HepG2 (cell line): ENCODE data around the gene PCDHA12. TPM values are rescaled to one million over a fixed set of nuclear protein-coding genes. Genes with fewer than 3 reads are reported as not detected.

Experiments
- ATAC-seq: fragments of 200-7000 bp; cut with Tn5 transposase; 3 replicates; pipeline ENCODE4 v1.9.1; 2020; ENCODE audit warnings: mild to moderate bottlenecking, moderate library complexity
- BruUV-seq: library from RNA; stranded (reverse); fragments of 400-500 nt; replicated peaks from 2 replicates; lab custom pipeline; 2021; lab: Mats Ljungman, UMichigan
- CTCF ChIA-PET: fragments of 300-600 bp; formaldehyde crosslinking; extraction: SDS; loops from one replicate; lab custom pipeline; 2021; ENCODE audit warnings: low total read pairs, inconsistent platforms, low intra/inter-chr PET ratio; lab: Yijun Ruan, JAX
- POLR2A ChIA-PET: fragments of 350-600 bp; sonication (Branson Sonifier 250); formaldehyde crosslinking; loops from one replicate; lab custom pipeline; 2020; ENCODE audit warnings: antibody characterized with exemption, inconsistent platforms; lab: Yijun Ruan, JAX
- DNase-seq: peaks from one replicate; pipeline ENCODE4 v3.0.0-alpha.2; 2015; ENCODE audit warnings: low spot score
- FAIRE-seq: peaks from 3 replicates; lab custom pipeline; 2011; peaks lifted over from hg19 to GRCh38; lab: Jason Lieb, UNC
- H2AFZ ChIP-seq: one replicate; pipeline ENCODE4 v1.6.1; 2011; ENCODE audit warnings: low read length, inconsistent platforms
- H3K27ac ChIP-seq: fragments of 300-600 bp; 3 replicates; pipeline ENCODE4 v1.8.0; 2011; ENCODE audit warnings: mixed run types, mild to moderate bottlenecking, mixed read lengths, low read length, inconsistent platforms; ENCODE audit not compliant: insufficient read depth; ENCODE audit errors: extremely low read length
- H3K27me3 ChIP-seq, 2 experiments: fragments of 200-600 bp in 1 of 2; 2 replicates in 1 of 2; 3 replicates in 1 of 2; pipeline versions ENCODE4 v1.6.0 to v1.8.0; 2011; ENCODE audit warnings: low read length in 2 of 2, mild to moderate bottlenecking in 2 of 2, moderate library complexity in 2 of 2, inconsistent platforms in 1 of 2; ENCODE audit not compliant: insufficient read depth in 2 of 2, control insufficient read depth in 1 of 2
- H3K36me3 ChIP-seq, 2 experiments: fragments of 200-600 bp in 1 of 2; replicated peaks in 1 of 2; 2 replicates in 1 of 2; 3 replicates in 1 of 2; pipeline versions ENCODE4 v1.5.1 to v1.8.0; 2011; ENCODE audit warnings: low read length in 2 of 2, inconsistent platforms in 1 of 2; ENCODE audit not compliant: insufficient read depth in 2 of 2, control insufficient read depth in 1 of 2
- H3K4me1 ChIP-seq: 2 replicates; pipeline ENCODE4 v1.5.1; 2012; ENCODE audit warnings: low read length, inconsistent platforms; ENCODE audit not compliant: insufficient read depth
- H3K4me2 ChIP-seq: 2 replicates; pipeline ENCODE4 v1.6.0; 2011; ENCODE audit warnings: low read depth, low read length, inconsistent platforms
- H3K4me3 ChIP-seq, 3 experiments: fragments of 200-600 bp in 1 of 3; sonication (generic), shearing (Covaris generic) in 1 of 3; replicated peaks in 1 of 3; 2 replicates each; pipeline ENCODE4 v1.5.1; 2011 to 2016; ENCODE audit warnings: low read length in 3 of 3, inconsistent platforms in 2 of 3, low read depth in 2 of 3, mild to moderate bottlenecking in 2 of 3, control low read depth in 1 of 3, mixed read lengths in 1 of 3; ENCODE audit not compliant: insufficient read depth in 1 of 3
- H3K79me2 ChIP-seq: one replicate; pipeline ENCODE4 v1.6.1; 2011; ENCODE audit warnings: low read length, inconsistent platforms; ENCODE audit not compliant: insufficient read depth
- H3K9ac ChIP-seq: 2 replicates; pipeline ENCODE4 v1.6.0; 2011; ENCODE audit warnings: mild to moderate bottlenecking, low read depth, low read length, inconsistent platforms; ENCODE audit not compliant: insufficient read depth
- H3K9me3 ChIP-seq: 2 replicates; pipeline ENCODE4 v1.5.1; 2012; ENCODE audit warnings: mild to moderate bottlenecking, low read length
- H4K20me1 ChIP-seq: 2 replicates; pipeline ENCODE4 v1.6.0; 2011; ENCODE audit warnings: inconsistent platforms, mild to moderate bottlenecking, low read length, moderate library complexity; ENCODE audit not compliant: insufficient read depth
- DMAP1 ChIP-seq: IDR thresholded peaks from 2 replicates; pipeline ENCODE4 v1.6.1; 2016
- FOXK1 ChIP-seq: sonication (generic); formaldehyde crosslinking; IDR thresholded peaks from 2 replicates; pipeline ENCODE4 v1.4.0; 2020; ENCODE audit warnings: low read depth, missing genetic modification reagents, borderline replicate concordance
- GFI1 ChIP-seq: sonication (generic); formaldehyde crosslinking; IDR thresholded peaks from 2 replicates; pipeline ENCODE4 v1.5.0; 2020; ENCODE audit warnings: missing genetic modification reagents, mild to moderate bottlenecking, borderline replicate concordance
- HMG20B ChIP-seq: conservative IDR thresholded peaks from 2 replicates; pipeline ENCODE4 v1.6.1; 2016; ENCODE audit warnings: missing genetic modification reagents, missing compliant biosample characterization
- KAT7 ChIP-seq: IDR thresholded peaks from 2 replicates; pipeline ENCODE4 v1.6.1; 2018; ENCODE audit warnings: borderline replicate concordance, missing compliant biosample characterization
- KLF16 ChIP-seq, 2 experiments: sonication (generic) in 1 of 2; formaldehyde crosslinking in 1 of 2; IDR thresholded peaks; 2 replicates each; pipeline versions ENCODE4 v1.6.1 to v1.8.0; 2016 to 2023; ENCODE audit warnings: missing genetic modification reagents in 2 of 2, missing compliant biosample characterization in 1 of 2
- PHF21A ChIP-seq: sonication (generic); formaldehyde crosslinking; IDR thresholded peaks from 2 replicates; pipeline ENCODE4 v1.5.0; 2020; ENCODE audit warnings: mild to moderate bottlenecking, missing genetic modification reagents
- TARDBP ChIP-seq: sonication (generic); formaldehyde crosslinking; IDR thresholded peaks from 2 replicates; pipeline ENCODE4 v1.8.0; 2022; ENCODE audit warnings: mild to moderate bottlenecking, missing genetic modification reagents
- TEAD2 ChIP-seq: sonication (generic); formaldehyde crosslinking; IDR thresholded peaks from 2 replicates; pipeline ENCODE4 v1.9.0; 2021; ENCODE audit warnings: missing genetic modification reagents
- WGBS: methylation state at CpG from one replicate; pipeline ENCODE4 v1.1.6; 2017; ENCODE audit warnings: low lambda C conversion rate; 5-methylcytosine and 5-hydroxymethylcytosine counted together
- in situ Hi-C: cut with HindIII; loops from 2 replicates; pipeline ENCODE4 v1.10.0; 2017; ENCODE audit warnings: low pct_unique_long_range_greater_than_20kb; ENCODE audit not compliant: extremely low pct_ligation_motif_present
- intact Hi-C: fragments of 100-400 bp; cut with micrococcal nuclease; formaldehyde crosslinking; loops from one replicate; pipeline ENCODE4 v1.10.0; 2022; ENCODE audit not compliant: unreplicated experiment
- polyA plus RNA-seq, 8 experiments: library from polyadenylated mRNA; depleted of rRNA in 3 of 8; stranded (reverse) in 7 of 8; unstranded in 1 of 8; fragments of >200 nt; fragmentation: Illumina TruSeq in 4 of 8; extraction: Trizol in 4 of 8; gene quantifications; 2 replicates each; pipeline versions ENCODE4 v1.2.1 to v1.2.3, GENCODE V29; 2011 to 2016; ENCODE audit warnings: low read depth in 4 of 8, missing spikeins in 1 of 8, mixed read lengths in 1 of 8; ENCODE audit not compliant: insufficient read depth in 1 of 8
- total RNA-seq, 5 experiments: library from RNA; depleted of rRNA; stranded (reverse); fragments of >200 nt; fragmentation: Illumina TruSeq; extraction: Trizol; gene quantifications; 2 replicates each; pipeline ENCODE4 v1.2.3, GENCODE V29; 2016; ENCODE audit warnings: low read depth in 1 of 5
- TF ChIP-seq, protein P1 (sequence below): sonication (generic); formaldehyde crosslinking; IDR thresholded peaks from 2 replicates; pipeline ENCODE4 v1.4.0; 2020; ENCODE audit warnings: mild to moderate bottlenecking, missing genetic modification reagents
- TF ChIP-seq, protein P2 (sequence below): IDR thresholded peaks from 2 replicates; pipeline ENCODE4 v1.4.0; 2020; ENCODE audit warnings: mild to moderate bottlenecking, missing genetic modification reagents
- TF ChIP-seq, protein P3 (sequence below): sonication (generic); formaldehyde crosslinking; IDR thresholded peaks from 2 replicates; pipeline ENCODE4 v1.4.0; 2020; ENCODE audit warnings: missing genetic modification reagents

The PCDHA12 gene
- total and polyA plus RNA-seq, 2 of the 13 experiments (the other 11 are each of a cell fraction or from before 2014, with no cell fraction given), result not detected

DNA sequence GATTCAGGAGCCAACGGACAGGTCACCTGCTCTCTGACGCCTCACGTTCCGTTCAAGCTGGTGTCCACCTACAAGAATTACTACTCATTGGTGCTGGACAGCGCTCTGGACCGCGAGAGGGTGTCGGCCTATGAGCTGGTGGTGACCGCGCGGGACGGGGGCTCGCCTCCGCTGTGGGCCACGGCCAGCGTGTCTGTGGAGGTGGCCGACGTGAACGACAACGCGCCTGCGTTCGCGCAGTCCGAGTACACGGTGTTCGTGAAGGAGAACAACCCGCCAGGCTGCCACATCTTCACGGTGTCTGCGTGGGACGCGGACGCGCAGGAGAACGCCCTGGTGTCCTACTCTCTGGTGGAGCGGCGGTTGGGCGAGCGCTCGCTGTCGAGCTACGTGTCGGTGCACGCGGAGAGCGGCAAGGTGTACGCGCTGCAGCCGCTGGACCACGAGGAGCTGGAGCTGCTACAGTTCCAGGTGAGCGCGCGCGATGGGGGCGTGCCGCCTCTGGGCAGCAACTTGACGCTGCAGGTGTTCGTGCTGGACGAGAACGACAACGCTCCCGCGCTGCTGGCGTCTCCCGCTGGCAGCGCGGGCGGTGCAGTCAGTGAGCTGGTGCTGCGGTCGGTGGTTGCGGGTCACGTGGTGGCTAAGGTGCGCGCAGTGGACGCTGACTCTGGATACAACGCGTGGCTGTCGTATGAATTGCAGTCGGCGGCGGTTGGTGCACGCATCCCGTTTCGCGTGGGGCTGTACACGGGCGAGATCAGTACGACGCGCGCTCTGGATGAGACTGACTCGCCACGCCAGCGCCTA, 17.7 kb upstream of the PCDHA12 start:
- no peak for ATAC-seq
- TF ChIP-seq GFI1 (no peak), DMAP1 (CRISPR knock-in tag) (no peak), KAT7 (CRISPR knock-in tag) (no peak), TARDBP (CRISPR knock-in tag) (no peak), TEAD2 (CRISPR knock-in tag) (no peak), HMG20B (CRISPR knock-in tag) (no peak), FOXK1 (CRISPR knock-in tag) (no peak), PHF21A (no peak), KLF16 (CRISPR knock-in tag; IDR thresholded peaks at IDR 0.05) (no peak)
- TF ChIP-seq, protein P1, sequence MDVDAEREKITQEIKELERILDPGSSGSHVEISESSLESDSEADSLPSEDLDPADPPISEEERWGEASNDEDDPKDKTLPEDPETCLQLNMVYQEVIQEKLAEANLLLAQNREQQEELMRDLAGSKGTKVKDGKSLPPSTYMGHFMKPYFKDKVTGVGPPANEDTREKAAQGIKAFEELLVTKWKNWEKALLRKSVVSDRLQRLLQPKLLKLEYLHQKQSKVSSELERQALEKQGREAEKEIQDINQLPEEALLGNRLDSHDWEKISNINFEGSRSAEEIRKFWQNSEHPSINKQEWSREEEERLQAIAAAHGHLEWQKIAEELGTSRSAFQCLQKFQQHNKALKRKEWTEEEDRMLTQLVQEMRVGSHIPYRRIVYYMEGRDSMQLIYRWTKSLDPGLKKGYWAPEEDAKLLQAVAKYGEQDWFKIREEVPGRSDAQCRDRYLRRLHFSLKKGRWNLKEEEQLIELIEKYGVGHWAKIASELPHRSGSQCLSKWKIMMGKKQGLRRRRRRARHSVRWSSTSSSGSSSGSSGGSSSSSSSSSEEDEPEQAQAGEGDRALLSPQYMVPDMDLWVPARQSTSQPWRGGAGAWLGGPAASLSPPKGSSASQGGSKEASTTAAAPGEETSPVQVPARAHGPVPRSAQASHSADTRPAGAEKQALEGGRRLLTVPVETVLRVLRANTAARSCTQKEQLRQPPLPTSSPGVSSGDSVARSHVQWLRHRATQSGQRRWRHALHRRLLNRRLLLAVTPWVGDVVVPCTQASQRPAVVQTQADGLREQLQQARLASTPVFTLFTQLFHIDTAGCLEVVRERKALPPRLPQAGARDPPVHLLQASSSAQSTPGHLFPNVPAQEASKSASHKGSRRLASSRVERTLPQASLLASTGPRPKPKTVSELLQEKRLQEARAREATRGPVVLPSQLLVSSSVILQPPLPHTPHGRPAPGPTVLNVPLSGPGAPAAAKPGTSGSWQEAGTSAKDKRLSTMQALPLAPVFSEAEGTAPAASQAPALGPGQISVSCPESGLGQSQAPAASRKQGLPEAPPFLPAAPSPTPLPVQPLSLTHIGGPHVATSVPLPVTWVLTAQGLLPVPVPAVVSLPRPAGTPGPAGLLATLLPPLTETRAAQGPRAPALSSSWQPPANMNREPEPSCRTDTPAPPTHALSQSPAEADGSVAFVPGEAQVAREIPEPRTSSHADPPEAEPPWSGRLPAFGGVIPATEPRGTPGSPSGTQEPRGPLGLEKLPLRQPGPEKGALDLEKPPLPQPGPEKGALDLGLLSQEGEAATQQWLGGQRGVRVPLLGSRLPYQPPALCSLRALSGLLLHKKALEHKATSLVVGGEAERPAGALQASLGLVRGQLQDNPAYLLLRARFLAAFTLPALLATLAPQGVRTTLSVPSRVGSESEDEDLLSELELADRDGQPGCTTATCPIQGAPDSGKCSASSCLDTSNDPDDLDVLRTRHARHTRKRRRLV (CRISPR knock-in tag), result no peak
- TF ChIP-seq, protein P2, sequence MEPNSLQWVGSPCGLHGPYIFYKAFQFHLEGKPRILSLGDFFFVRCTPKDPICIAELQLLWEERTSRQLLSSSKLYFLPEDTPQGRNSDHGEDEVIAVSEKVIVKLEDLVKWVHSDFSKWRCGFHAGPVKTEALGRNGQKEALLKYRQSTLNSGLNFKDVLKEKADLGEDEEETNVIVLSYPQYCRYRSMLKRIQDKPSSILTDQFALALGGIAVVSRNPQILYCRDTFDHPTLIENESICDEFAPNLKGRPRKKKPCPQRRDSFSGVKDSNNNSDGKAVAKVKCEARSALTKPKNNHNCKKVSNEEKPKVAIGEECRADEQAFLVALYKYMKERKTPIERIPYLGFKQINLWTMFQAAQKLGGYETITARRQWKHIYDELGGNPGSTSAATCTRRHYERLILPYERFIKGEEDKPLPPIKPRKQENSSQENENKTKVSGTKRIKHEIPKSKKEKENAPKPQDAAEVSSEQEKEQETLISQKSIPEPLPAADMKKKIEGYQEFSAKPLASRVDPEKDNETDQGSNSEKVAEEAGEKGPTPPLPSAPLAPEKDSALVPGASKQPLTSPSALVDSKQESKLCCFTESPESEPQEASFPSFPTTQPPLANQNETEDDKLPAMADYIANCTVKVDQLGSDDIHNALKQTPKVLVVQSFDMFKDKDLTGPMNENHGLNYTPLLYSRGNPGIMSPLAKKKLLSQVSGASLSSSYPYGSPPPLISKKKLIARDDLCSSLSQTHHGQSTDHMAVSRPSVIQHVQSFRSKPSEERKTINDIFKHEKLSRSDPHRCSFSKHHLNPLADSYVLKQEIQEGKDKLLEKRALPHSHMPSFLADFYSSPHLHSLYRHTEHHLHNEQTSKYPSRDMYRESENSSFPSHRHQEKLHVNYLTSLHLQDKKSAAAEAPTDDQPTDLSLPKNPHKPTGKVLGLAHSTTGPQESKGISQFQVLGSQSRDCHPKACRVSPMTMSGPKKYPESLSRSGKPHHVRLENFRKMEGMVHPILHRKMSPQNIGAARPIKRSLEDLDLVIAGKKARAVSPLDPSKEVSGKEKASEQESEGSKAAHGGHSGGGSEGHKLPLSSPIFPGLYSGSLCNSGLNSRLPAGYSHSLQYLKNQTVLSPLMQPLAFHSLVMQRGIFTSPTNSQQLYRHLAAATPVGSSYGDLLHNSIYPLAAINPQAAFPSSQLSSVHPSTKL (CRISPR knock-in tag), result no peak
- TF ChIP-seq, protein P3, sequence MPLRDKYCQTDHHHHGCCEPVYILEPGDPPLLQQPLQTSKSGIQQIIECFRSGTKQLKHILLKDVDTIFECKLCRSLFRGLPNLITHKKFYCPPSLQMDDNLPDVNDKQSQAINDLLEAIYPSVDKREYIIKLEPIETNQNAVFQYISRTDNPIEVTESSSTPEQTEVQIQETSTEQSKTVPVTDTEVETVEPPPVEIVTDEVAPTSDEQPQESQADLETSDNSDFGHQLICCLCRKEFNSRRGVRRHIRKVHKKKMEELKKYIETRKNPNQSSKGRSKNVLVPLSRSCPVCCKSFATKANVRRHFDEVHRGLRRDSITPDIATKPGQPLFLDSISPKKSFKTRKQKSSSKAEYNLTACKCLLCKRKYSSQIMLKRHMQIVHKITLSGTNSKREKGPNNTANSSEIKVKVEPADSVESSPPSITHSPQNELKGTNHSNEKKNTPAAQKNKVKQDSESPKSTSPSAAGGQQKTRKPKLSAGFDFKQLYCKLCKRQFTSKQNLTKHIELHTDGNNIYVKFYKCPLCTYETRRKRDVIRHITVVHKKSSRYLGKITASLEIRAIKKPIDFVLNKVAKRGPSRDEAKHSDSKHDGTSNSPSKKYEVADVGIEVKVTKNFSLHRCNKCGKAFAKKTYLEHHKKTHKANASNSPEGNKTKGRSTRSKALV (CRISPR knock-in tag), result no peak

More for the DNA sequence above, 17.7 kb upstream of the PCDHA12 start:
- intact Hi-C loops, result no loop called here
- Histone ChIP-seq H3K79me2 (no peaks in the 10 kb centered on the region), H3K4me3 (no peak overlapping the region), H3K9me3 (no peaks in the 10 kb centered on the region), H3K4me1 (no peaks in the 10 kb centered on the region), H3K4me2 (no peak overlapping the region), H3K9ac (no peak overlapping the region), H3K27ac (no peak overlapping the region), H3K27me3 (no peaks in the 10 kb centered on the region), H4K20me1 (no peaks in the 10 kb centered on the region), H2AFZ (no peak overlapping the region), H3K36me3 (no peaks in the 10 kb centered on the region)
- FAIRE-seq (no peak), DNase-seq (no peak)
- BruUV-seq, result no TSS peak
- ChIA-PET POLR2A (no interaction called here), CTCF (no interaction called here)
- WGBS, result 90% methylated on average over 93 of the region's 94 CpGs
- in situ Hi-C loops, result no loop called here
